CD14-positive monocyte (primary cell): ENCODE results near the gene FZD7. TPM values are rescaled to one million over a fixed set of nuclear protein-coding genes. Genes with fewer than 3 reads are reported as not detected.

Experiments
- DNase-seq, 3 donors: peaks; one replicate each; pipeline ENCODE4 v3.0.0-alpha.2; 2011 to 2022
- H2AFZ ChIP-seq: 2 replicates; pipeline ENCODE4 v1.6.0; 2012; ENCODE audit warnings: mild to moderate bottlenecking, low read depth, low read length, inconsistent platforms; ENCODE audit not compliant: insufficient read depth, poor library complexity, severe bottlenecking
- H3K27ac ChIP-seq, 2 donors: 1 replicate in 1 of 2; 2 replicates in 1 of 2; pipeline ENCODE4 v1.5.1; 2012 to 2013; ENCODE audit warnings: low read length in 2 of 2, control low read depth in 1 of 2, inconsistent platforms in 1 of 2, low read depth in 1 of 2, mild to moderate bottlenecking in 1 of 2
- H3K27me3 ChIP-seq, 2 donors: one replicate each; pipeline versions ENCODE4 v1.6.0 to v1.6.1; 2011 to 2013; ENCODE audit warnings: low read length in 2 of 2; ENCODE audit not compliant: control insufficient read depth in 2 of 2, insufficient read depth in 2 of 2
- H3K36me3 ChIP-seq, 2 donors: replicated peaks in 1 of 2; 1 replicate in 1 of 2; 2 replicates in 1 of 2; pipeline versions ENCODE4 v1.5.1 to v1.6.1; 2012 to 2013; ENCODE audit warnings: low read length in 2 of 2, control low read depth in 1 of 2, inconsistent platforms in 1 of 2, mild to moderate bottlenecking in 1 of 2; ENCODE audit not compliant: insufficient read depth in 2 of 2, control insufficient read depth in 1 of 2
- H3K4me1 ChIP-seq, 2 donors: 1 replicate in 1 of 2; 2 replicates in 1 of 2; pipeline versions ENCODE4 v1.5.1 to v1.6.1; 2012 to 2013; ENCODE audit warnings: low read length in 2 of 2, control low read depth in 1 of 2, inconsistent platforms in 1 of 2, mild to moderate bottlenecking in 1 of 2, moderate library complexity in 1 of 2; ENCODE audit not compliant: insufficient read depth in 2 of 2, control insufficient read depth in 1 of 2
- H3K4me2 ChIP-seq: replicated peaks from 2 replicates; pipeline ENCODE3; 2012; ENCODE audit warnings: low read length, moderate library complexity, mild to moderate bottlenecking; ENCODE audit not compliant: poor library complexity, severe bottlenecking; ENCODE audit errors: extremely low read depth
- H3K4me3 ChIP-seq, 3 experiments: fragments of 200-600 bp in 1 of 3; sonication (generic) in 1 of 3; replicated peaks in 1 of 3; 1 replicate in 2 of 3; 2 replicates in 1 of 3; pipeline ENCODE4 v1.5.1; 2011 to 2013; ENCODE audit warnings: low read length in 3 of 3, mild to moderate bottlenecking in 3 of 3, control low read depth in 2 of 3, low read depth in 2 of 3, inconsistent platforms in 1 of 3, moderate library complexity in 1 of 3
- H3K79me2 ChIP-seq: 2 replicates; pipeline ENCODE4 v1.6.0; 2012; ENCODE audit warnings: mild to moderate bottlenecking, control low read depth, inconsistent platforms, low read length, moderate library complexity; ENCODE audit not compliant: insufficient read depth
- H3K9ac ChIP-seq: 2 replicates; pipeline ENCODE4 v1.6.0; 2017; ENCODE audit warnings: low read length, mild to moderate bottlenecking; ENCODE audit not compliant: insufficient read depth, poor library complexity, severe bottlenecking
- H3K9me3 ChIP-seq, 2 donors: replicated peaks in 1 of 2; 1 replicate in 1 of 2; 2 replicates in 1 of 2; pipeline versions ENCODE4 v1.5.1 to v1.6.1; 2012 to 2013; ENCODE audit warnings: low read length in 2 of 2, control low read depth in 1 of 2; ENCODE audit not compliant: control insufficient read depth in 1 of 2, insufficient read depth in 1 of 2
- H4K20me1 ChIP-seq: 2 replicates; pipeline ENCODE4 v1.6.0; 2012; ENCODE audit warnings: mild to moderate bottlenecking, low read length, control low read depth, moderate library complexity; ENCODE audit not compliant: insufficient read depth
- H3K27ac Mint-ChIP-seq, 7 donors: one replicate each; pipeline ENCODE4 v1.8.0; 2020; ENCODE audit warnings: mild to moderate bottlenecking in 7 of 7, mixed read lengths in 7 of 7, moderate library complexity in 6 of 7, inconsistent platforms in 2 of 7
- H3K27me3 Mint-ChIP-seq, 3 donors: one replicate each; pipeline ENCODE4 v1.8.0; 2021 to 2022; ENCODE audit warnings: low read depth in 3 of 3, mild to moderate bottlenecking in 3 of 3, mixed read lengths in 3 of 3, moderate library complexity in 3 of 3, inconsistent platforms in 1 of 3
- H3K36me3 Mint-ChIP-seq, 2 donors: one replicate each; pipeline ENCODE4 v1.8.0; 2020; ENCODE audit warnings: mixed read lengths in 2 of 2, inconsistent platforms in 1 of 2, mild to moderate bottlenecking in 1 of 2
- H3K4me1 Mint-ChIP-seq: one replicate; pipeline ENCODE4 v1.8.0; 2020; ENCODE audit warnings: mild to moderate bottlenecking, mixed read lengths
- H3K4me3 Mint-ChIP-seq, 2 donors: one replicate each; pipeline ENCODE4 v1.8.0; 2020; ENCODE audit warnings: mild to moderate bottlenecking in 2 of 2, mixed read lengths in 2 of 2, moderate library complexity in 1 of 2
- H3K9me3 Mint-ChIP-seq, 7 donors: one replicate each; pipeline ENCODE4 v1.8.0; 2020 to 2022; ENCODE audit warnings: mixed read lengths in 7 of 7, mild to moderate bottlenecking in 6 of 7, moderate library complexity in 6 of 7, inconsistent platforms in 2 of 7
- WGBS: methylation state at CpG from one replicate; pipeline ENCODE4 v1.1.5; 2013; ENCODE audit warnings: missing lambda C conversion rate; ENCODE audit not compliant: insufficient coverage; 5-methylcytosine and 5-hydroxymethylcytosine counted together
- intact Hi-C, 2 donors: fragments of 100-400 bp; cut with micrococcal nuclease; formaldehyde crosslinking; loops; one replicate each; pipeline versions ENCODE4 v1.15.0 to v1.15.1; 2023
- polyA plus RNA-seq, 3 donors: library from polyadenylated mRNA; depleted of rRNA in 1 of 3; unstranded in 2 of 3; stranded (reverse) in 1 of 3; fragments of 300-500 nt in 2 of 3; fragments of >200 nt in 1 of 3; fragmentation: Illumina TruSeq in 2 of 3; gene quantifications; 1 replicate in 2 of 3; 2 replicates in 1 of 3; pipeline ENCODE4 v1.2.3, GENCODE V29; 2012 to 2021
- TF ChIP-seq, protein P1 (sequence below): fragments of 200-600 bp; IDR thresholded peaks from one replicate; pipeline ENCODE4 v1.8.0; 2022; ENCODE audit warnings: antibody characterized with exemption, mild to moderate bottlenecking

Gene FZD7
- polyA plus RNA-seq, 3 donors = 0.05 to 0.28 TPM; not detected in 1

DNA sequence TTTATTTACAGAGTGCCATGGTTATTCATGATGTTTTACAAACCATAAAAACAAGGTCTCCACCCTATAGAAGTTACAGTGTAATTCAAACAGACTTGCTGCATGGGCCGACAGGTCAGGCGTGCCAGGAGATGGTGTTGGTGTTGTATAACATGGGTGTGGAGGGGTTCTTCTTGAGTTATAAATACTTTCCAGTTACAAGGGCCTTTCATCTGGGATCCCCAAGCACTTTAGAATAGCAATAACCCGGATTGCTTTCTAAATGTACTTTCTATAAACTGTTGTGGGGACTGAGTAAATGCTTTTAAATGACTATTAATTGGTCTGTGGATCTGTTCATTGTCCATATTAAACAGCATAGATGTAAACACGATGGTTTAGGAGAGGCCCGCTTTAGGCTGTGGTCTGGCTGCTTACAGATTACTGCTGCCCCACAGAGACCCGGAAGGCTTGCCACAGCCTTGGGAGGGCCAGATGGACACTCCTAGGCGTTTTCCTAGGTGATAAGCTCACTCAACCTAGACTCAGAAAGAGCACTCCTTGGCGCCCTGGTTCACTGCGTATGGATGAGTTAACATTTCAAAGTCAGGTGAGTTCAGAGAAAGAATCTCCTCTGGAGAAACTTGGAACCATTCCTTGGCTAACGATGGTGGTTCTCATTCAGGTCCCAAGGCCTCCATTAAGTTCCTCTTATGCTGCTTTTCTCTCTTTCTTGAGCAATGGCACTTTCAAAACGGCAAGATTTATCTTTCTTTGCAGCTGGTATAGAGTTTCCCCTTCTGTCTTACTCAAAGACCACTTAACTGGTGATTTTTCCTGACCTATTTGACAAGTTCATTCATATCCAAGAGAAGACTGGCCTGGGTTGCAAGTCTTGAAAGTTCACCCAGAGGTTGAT, 35.8 kb downstream of the FZD7 start:
- no peak for DNase-seq
- H3K36me3 ChIP-seq = no peaks in the 10 kb centered on the region
- no peak overlapping the region for H3K27ac ChIP-seq
- Mint-ChIP-seq H3K4me3 (no peak overlapping the region), H3K9me3 (no peaks in the 10 kb centered on the region), H3K36me3 (no peaks in the 10 kb centered on the region), H3K27me3 (peaks cover 2 to 4% (median 3%) of the 10 kb centered on the region in 3 donors), H3K4me1 (no peaks in the 10 kb centered on the region), H3K27ac (no peak overlapping the region)
- 60% methylated on average over 4 of the region's 11 CpGs for WGBS
- intact Hi-C loops = no loop called here
- no peaks in the 10 kb centered on the region for H4K20me1 ChIP-seq
- no peaks in the 10 kb centered on the region for H3K4me1 ChIP-seq
- no peaks in the 10 kb centered on the region for H3K9me3 ChIP-seq
- H3K79me2 ChIP-seq = no peaks in the 10 kb centered on the region
- H3K27me3 ChIP-seq = no peaks in the 10 kb centered on the region
- H3K4me2 ChIP-seq = no peak overlapping the region
- no peak overlapping the region for H3K4me3 ChIP-seq
- peak overlapping the region; percentile 2 for H2AFZ ChIP-seq
- no peak overlapping the region for H3K9ac ChIP-seq
- TF ChIP-seq, protein P1, sequence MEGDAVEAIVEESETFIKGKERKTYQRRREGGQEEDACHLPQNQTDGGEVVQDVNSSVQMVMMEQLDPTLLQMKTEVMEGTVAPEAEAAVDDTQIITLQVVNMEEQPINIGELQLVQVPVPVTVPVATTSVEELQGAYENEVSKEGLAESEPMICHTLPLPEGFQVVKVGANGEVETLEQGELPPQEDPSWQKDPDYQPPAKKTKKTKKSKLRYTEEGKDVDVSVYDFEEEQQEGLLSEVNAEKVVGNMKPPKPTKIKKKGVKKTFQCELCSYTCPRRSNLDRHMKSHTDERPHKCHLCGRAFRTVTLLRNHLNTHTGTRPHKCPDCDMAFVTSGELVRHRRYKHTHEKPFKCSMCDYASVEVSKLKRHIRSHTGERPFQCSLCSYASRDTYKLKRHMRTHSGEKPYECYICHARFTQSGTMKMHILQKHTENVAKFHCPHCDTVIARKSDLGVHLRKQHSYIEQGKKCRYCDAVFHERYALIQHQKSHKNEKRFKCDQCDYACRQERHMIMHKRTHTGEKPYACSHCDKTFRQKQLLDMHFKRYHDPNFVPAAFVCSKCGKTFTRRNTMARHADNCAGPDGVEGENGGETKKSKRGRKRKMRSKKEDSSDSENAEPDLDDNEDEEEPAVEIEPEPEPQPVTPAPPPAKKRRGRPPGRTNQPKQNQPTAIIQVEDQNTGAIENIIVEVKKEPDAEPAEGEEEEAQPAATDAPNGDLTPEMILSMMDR = no peak

DNA sequence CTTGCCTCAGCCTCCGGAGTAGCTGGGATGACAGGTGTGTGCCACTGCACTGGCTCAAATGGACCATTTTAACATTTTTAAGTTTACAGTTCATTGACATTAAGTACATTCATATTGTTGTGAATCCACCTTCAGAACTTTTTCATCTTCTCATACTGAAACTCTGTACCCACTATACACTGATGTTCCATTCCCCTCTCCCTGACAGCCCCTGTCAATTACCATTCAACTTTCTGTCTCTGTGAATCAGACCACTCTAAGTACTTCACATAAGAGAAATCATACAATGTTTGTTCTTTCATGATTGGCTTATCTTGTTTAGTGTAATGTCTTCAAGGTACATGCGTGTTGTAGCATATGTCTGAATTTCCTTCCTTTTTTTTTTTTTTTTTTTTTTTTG, 37.5 kb downstream of the FZD7 start:
- H3K4me3 Mint-ChIP-seq = no peak overlapping the region
- DNase-seq = no peak
- peaks cover 2 to 3% (median 3%) of the 10 kb centered on the region in 3 donors for H3K27me3 Mint-ChIP-seq

More for the DNA sequence above, 37.5 kb downstream of the FZD7 start:
- Histone ChIP-seq H3K4me1 (no peaks in the 10 kb centered on the region), H4K20me1 (no peaks in the 10 kb centered on the region), H3K36me3 (no peaks in the 10 kb centered on the region), H3K9ac (no peak overlapping the region), H3K9me3 (no peaks in the 10 kb centered on the region), H3K79me2 (no peaks in the 10 kb centered on the region), H3K27ac (no peak overlapping the region), H3K4me2 (no peak overlapping the region), H2AFZ (no peak overlapping the region), H3K4me3 (no peak overlapping the region), H3K27me3 (no peaks in the 10 kb centered on the region)
- TF ChIP-seq, protein P1 = no peak
- Mint-ChIP-seq H3K36me3 (no peaks in the 10 kb centered on the region), H3K9me3 (no peaks in the 10 kb centered on the region), H3K27ac (no peak overlapping the region), H3K4me1 (no peaks in the 10 kb centered on the region)
- WGBS = 100% methylated on average over 1 of the region's 2 CpGs
- intact Hi-C loops = no loop called here
